Upper lobe of right lung (tissue), 1 donor: Measurements from ENCODE around the gene SNX32. TPM values are rescaled to one million over a fixed set of nuclear protein-coding genes. Genes with fewer than 3 reads are reported as not detected.

ENCODE experiments used
- ATAC-seq: fragments of 200-7000 bp; cut with Tn5 transposase; one replicate; pipeline ENCODE4 v1.9.1; 2020; ENCODE audit warnings: mild to moderate bottlenecking, moderate library complexity
- DNase-seq: peaks from one replicate; pipeline ENCODE4 v3.0.0-alpha.2; 2020
- H3K27ac ChIP-seq: fragments of 200-600 bp; one replicate; pipeline ENCODE4 v1.8.0; 2022
- H3K27me3 ChIP-seq: fragments of 200-600 bp; one replicate; pipeline ENCODE4 v1.8.0; 2022; ENCODE audit warnings: mild to moderate bottlenecking
- H3K36me3 ChIP-seq: fragments of 200-600 bp; one replicate; pipeline ENCODE4 v1.8.0; 2022
- H3K4me1 ChIP-seq: fragments of 200-600 bp; one replicate; pipeline ENCODE4 v1.8.0; 2022
- H3K4me3 ChIP-seq: fragments of 200-600 bp; one replicate; pipeline ENCODE4 v1.8.0; 2022; ENCODE audit warnings: mild to moderate bottlenecking
- H3K9me3 ChIP-seq: fragments of 200-600 bp; one replicate; pipeline ENCODE4 v1.8.0; 2022
- intact Hi-C: fragments of 100-400 bp; cut with DNase I; formaldehyde crosslinking; loops from one replicate; pipeline ENCODE4 v1.11.0; 2022
- total RNA-seq: library from RNA; stranded (reverse); fragmentation: NEBNext Ultra II Directional; extraction: Animal tissue kit (Norgen Biotek cat#: 25700); gene quantifications from one replicate; pipeline ENCODE4 v1.2.1, GENCODE V29; 2021
- TF ChIP-seq, protein P1 (sequence below): fragments of 200-600 bp; IDR thresholded peaks from one replicate; pipeline ENCODE4 v1.8.0; 2022; ENCODE audit warnings: antibody characterized with exemption
- donor health status: DM: no; HTN: yes; CAD: no; lungs with severe emphysema.

The SNX32 gene
- total RNA-seq, 1 donor from 2014 or later, result not detected

DNA sequence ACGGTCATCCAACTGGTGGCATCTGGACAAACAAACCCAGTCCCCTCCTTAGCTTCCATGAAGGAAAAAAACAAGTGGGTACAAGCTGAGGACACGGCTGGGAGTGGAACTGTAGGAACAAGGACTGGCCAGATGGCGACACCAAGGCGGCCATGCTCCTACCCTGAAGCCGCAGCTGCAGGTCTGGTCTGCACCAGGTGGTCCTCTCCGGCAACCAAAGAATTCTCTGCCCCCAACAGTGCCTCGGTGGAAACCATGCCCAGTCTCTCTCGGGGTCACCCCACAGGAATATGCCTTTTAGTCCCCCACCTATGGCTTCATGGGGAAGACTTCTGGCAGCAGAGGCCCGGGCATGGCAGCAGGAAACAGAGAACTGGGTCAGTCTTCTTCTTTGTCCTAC, 24.3 kb upstream of the SNX32 start:
- Histone ChIP-seq H3K4me1 (peaks cover 10% of the 10 kb centered on the region), H3K27ac (no peak overlapping the region), H3K27me3 (no peaks in the 10 kb centered on the region), H3K36me3 (no peaks in the 10 kb centered on the region), H3K9me3 (no peaks in the 10 kb centered on the region), H3K4me3 (no peak overlapping the region)
- no peak for ATAC-seq
- intact Hi-C loops, result no loop called here
- DNase-seq, result no peak
- TF ChIP-seq, protein P1, sequence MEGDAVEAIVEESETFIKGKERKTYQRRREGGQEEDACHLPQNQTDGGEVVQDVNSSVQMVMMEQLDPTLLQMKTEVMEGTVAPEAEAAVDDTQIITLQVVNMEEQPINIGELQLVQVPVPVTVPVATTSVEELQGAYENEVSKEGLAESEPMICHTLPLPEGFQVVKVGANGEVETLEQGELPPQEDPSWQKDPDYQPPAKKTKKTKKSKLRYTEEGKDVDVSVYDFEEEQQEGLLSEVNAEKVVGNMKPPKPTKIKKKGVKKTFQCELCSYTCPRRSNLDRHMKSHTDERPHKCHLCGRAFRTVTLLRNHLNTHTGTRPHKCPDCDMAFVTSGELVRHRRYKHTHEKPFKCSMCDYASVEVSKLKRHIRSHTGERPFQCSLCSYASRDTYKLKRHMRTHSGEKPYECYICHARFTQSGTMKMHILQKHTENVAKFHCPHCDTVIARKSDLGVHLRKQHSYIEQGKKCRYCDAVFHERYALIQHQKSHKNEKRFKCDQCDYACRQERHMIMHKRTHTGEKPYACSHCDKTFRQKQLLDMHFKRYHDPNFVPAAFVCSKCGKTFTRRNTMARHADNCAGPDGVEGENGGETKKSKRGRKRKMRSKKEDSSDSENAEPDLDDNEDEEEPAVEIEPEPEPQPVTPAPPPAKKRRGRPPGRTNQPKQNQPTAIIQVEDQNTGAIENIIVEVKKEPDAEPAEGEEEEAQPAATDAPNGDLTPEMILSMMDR, result no peak

DNA sequence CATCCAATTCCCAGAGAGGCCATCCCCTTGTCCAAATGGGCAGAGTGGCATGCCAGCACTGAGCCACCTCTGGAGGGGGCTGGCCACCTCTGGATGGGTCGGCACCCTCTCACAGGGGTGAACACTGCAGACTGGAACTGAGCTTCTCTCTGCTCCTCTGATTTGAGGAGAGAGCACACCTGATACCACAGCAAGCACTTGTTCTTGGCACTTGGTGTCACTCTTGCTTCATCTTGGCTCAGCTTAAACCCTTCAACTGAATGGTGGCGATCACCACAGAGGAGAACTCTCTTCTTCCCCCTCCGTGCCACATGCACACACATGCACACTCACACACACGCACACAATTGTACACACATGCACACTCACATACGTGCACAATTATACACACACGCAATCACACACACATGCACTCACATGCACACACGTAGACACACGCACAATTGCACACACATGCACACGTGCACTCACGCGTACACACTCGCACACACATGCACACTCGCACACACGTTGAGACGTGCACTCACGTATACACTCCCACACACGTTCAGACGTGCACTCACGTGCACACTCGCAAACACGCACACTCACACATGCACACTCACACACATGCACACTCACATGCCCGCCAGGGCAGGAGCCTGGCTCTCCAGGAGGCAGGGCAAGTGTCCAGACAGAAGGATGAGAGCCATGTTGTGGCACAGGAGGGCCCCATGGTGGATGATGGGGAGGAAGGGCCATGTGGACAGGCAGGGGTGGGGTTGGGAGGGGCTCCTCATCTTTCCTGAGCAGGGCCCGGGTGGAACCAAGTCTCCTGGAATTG, 23.5 kb upstream of the SNX32 start:
- no peak for DNase-seq
- TF ChIP-seq, protein P1, result no peak
- Histone ChIP-seq H3K4me3 (no peak overlapping the region), H3K27ac (no peak overlapping the region), H3K36me3 (no peaks in the 10 kb centered on the region), H3K4me1 (peaks cover 10% of the 10 kb centered on the region), H3K27me3 (no peaks in the 10 kb centered on the region), H3K9me3 (no peaks in the 10 kb centered on the region)
- intact Hi-C loops, result loop anchor here (10.0 kb wide), 1 partner anchor 95 kb away; the partner anchor contains the start of gene KAT5
- peak; percentile 44 for ATAC-seq

DNA sequence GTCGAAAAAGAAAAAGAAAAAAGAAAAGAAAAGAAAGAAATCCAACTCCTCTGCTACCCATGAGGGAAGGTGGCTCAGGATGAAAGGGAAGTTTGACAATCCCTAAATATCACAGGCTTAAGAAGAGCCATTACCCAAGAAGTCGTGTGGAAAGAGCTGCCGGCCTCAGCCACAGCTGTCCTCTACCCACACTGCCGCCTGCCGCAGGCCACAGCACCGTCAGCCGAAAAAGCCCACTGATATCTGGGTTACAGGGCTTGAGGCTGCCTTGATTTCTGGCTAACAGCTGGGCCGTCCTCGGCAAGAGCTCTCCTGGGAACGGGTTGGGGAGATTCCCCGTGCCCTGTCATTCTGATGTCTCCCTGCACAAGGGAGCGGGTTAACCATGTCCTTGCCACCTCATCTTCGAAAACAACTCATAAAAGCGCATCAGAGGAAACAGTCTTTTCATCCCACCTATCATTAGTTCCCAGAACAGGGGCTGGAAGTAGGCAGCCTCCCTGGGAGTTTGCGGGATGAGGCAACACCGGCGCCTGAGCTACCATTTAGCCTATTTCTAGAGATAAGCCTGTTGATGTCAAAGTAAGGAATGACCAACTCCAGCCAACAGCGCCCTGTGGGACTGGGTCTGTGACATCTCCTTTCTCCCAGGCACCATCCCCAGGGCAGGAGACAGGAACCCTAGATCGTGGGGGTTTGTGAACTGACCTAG, 21.8 kb upstream of the SNX32 start:
- H3K9me3 ChIP-seq, result no peaks in the 10 kb centered on the region
- peak; percentile 83 for DNase-seq
- H3K27ac ChIP-seq, result peak overlapping the region; percentile 48
- no peaks in the 10 kb centered on the region for H3K27me3 ChIP-seq
- TF ChIP-seq, protein P1, result no peak
- intact Hi-C loops, result loop anchor here (10.0 kb wide), 1 partner anchor 97 kb away; the partner anchor contains the start of gene KAT5
- ATAC-seq, result peak; percentile 79
- no peaks in the 10 kb centered on the region for H3K36me3 ChIP-seq
- H3K4me3 ChIP-seq, result no peak overlapping the region
- peaks cover 12% of the 10 kb centered on the region for H3K4me1 ChIP-seq

DNA sequence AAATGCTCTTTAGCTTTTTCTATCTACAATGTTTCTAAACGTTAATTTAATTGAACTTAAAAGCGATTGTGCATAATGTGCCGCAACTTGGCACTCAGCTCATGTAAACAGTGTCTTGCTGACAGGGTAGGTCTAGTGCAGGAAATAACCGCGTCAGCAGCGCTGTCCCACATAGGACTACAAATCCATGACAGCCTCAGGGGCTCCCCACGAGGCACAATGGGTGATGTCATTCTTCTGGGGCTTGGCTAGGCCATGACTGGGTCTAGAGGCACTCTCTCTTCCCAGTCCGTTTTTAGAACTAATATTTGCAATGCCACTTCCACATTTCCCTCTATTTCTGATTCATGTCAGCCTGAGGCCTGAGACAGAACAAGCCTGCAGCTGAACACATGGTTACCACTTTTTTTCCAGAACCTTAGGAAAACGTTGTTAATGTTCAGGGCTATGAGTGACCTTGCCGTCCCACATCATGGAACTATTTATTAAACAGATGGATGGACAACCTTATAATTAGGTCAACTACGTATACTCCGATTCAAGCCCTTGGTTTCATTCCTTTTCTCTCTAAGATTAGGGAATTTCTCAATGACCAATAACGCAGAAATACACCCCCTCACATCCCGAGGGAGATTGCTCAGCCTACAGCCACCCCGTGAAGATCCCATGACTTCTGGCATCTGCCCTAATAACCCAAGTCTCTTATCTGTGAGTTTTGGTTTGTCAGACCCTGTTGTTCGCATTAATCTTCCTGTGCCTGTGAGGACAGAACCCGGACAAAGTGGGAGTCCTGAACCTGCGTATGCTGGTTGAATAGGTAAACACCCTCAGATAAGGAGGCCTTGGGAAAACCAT, 19.4 kb upstream of the SNX32 start:
- DNase-seq, result peak; percentile 74
- H3K36me3 ChIP-seq, result no peaks in the 10 kb centered on the region
- H3K4me3 ChIP-seq, result no peak overlapping the region
- ATAC-seq, result peak; percentile 65
- H3K4me1 ChIP-seq, result peaks cover 19% of the 10 kb centered on the region
- TF ChIP-seq, protein P1, result no peak
- H3K27ac ChIP-seq, result peak overlapping the region; percentile 60
- H3K27me3 ChIP-seq, result no peaks in the 10 kb centered on the region
- intact Hi-C loops, result loop anchor here (10.0 kb wide), 1 partner anchor 100 kb away; the partner anchor contains the start of gene KAT5
- no peaks in the 10 kb centered on the region for H3K9me3 ChIP-seq

DNA sequence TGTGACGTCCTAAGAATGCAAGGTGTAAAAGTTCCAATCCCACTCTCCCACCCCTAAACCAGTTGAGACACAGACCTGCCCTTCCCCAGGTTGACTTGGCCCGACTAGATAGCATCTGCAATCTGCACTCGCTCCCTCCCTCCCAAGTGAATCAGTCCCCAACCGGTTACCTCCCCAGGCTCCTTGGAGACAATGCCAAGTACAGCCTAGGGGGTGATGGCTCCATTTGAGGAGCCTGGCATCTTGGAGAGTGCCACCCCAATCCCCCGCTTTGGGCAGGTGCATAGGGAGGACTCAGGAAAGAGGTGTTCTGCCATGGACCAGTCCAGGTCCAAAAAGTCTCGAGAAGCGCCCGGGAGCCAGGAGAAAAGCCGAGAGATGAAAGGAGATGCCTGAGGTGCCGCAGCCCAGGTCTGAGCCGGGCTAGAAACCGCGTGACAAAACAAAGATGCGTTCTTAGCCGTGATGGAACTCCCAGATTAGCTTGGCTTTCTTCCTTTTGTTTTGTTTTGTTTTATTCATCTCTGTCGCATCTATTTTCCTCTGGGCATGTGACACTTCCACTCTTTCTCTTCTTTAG, 18.7 kb upstream of the SNX32 start:
- intact Hi-C loops, result loop anchor here (10.0 kb wide), 1 partner anchor 100 kb away; the partner anchor contains the start of gene KAT5
- Histone ChIP-seq H3K4me3 (no peak overlapping the region), H3K36me3 (no peaks in the 10 kb centered on the region), H3K27ac (peak overlapping the region; percentile 60), H3K4me1 (peaks cover 19% of the 10 kb centered on the region), H3K9me3 (no peaks in the 10 kb centered on the region), H3K27me3 (no peaks in the 10 kb centered on the region)
- no peak for ATAC-seq
- DNase-seq, result no peak
- TF ChIP-seq, protein P1, result no peak
